Stimulated activated CD4-positive, alpha-beta T cell treated with anti-CD3 and anti-CD28 coated beads, Interleukin-12 subunit alpha, Interleukin-12 subunit beta, amount 100 ng/mL, for 48 hours (primary cell): ENCODE data around the gene PKDCC.

Experiments used
- DNase-seq, 3 donors: peaks; one replicate each; pipeline ENCODE4 v3.0.0-alpha.2; 2020; ENCODE audit warnings: low read depth in 2 of 3, low spot score in 1 of 3

The PKDCC gene

GRCh38 chr2:42049221-42050009, 1.6 kb downstream of the PKDCC start:
- DNase-seq: no peak

GRCh38 chr2:42050010-42050702, 2.3 kb downstream of the PKDCC start:
- DNase-seq: no peak

- no peak for DNase-seq
Observed at GRCh38 chr2:42050703-42051542, 3.1 kb downstream of the PKDCC start.

- DNase-seq: no peak
Observed at GRCh38 chr2:42051543-42052235, 3.9 kb downstream of the PKDCC start.

DNA sequence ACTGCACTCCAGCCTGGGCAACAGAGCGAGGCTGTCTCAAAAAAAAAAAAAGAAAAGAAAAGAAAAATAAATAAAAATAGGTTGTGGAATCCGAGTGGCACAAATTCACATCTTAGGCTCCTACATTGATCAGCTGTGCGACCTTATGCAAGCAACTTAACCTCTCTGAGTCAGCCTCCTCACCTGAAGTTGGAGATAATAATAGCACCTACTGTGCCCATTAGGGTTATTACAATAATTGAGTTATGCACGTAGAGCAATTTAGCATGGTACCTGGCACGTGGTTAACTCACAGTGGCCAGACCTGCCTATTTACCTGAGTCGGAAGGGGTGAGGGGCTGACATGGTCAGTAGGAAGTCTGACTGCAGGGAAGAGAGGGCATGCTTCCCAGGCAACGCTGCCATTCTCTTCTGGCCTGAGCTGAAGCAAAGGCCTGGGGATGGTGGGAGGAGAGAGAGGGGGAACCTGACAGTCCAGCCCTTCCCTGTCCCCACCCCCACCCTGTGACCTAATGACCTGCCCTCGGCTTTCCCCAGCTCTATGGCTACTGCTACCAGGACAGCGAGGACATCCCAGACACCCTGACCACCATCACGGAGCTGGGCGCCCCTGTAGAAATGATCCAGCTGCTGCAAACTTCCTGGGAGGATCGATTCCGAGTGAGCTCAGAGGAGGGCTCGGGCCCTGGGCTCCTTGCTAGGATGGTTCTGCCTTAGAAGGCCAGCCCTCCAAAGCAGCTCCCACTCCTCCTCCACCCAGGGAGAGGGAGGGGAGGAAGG, 5.1 kb downstream of the PKDCC start:
- no peak for DNase-seq

DNA sequence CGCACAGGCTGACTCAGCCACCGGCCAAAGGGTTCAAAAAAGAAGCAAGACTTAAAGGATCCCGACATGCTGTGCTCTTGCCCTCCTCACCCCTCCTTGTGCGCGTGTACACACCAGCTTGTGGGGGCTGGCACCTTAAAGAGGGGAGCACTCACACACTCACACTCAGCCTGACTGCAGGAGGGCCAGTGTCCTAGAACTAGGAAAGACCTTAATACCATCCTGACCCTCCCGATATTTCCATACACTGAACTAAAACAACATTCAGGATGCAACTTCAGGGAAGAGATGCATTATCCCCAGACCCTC, 5.6 kb downstream of the PKDCC start:
- no peak for DNase-seq

DNA sequence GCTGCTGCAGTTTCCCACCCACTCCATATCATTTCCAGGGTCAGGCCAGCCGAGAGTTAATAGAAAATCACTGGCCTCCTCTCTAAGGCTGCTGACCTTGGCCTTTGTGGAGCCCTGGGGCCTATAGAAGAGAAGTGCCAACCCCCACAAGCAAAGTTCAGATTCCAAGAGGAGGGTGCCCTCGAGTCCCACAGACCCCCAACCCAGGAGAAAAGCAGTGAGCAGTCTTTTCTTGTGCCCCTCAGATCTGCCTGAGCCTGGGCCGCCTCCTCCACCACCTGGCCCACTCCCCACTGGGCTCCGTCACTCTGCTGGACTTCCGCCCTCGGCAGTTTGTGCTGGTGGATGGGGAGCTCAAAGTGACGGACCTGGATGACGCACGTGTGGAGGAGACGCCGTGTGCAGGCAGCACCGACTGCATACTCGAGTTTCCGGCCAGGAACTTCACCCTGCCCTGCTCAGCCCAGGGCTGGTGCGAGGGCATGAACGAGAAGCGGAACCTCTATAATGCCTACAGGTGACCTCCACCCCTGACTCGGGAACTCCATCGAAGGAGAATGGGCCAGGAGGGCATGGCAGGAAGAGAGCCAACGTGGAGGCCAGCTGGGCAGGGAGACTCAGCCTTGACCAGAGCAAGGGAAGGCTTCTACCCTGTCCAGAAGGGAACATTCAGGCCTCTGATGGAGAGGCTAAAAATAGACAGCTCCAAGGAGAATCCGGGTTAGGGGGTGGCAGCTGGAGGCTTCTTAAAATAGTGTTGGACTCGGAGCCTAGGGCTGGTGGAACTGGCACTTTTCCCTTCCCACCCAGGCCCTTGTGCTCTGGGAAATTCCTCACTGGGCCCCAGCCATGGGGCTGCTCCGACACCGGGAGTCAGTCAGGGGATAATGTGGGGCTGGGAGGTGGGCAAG, 6.2 kb downstream of the PKDCC start:
- DNase-seq: no peak

DNA sequence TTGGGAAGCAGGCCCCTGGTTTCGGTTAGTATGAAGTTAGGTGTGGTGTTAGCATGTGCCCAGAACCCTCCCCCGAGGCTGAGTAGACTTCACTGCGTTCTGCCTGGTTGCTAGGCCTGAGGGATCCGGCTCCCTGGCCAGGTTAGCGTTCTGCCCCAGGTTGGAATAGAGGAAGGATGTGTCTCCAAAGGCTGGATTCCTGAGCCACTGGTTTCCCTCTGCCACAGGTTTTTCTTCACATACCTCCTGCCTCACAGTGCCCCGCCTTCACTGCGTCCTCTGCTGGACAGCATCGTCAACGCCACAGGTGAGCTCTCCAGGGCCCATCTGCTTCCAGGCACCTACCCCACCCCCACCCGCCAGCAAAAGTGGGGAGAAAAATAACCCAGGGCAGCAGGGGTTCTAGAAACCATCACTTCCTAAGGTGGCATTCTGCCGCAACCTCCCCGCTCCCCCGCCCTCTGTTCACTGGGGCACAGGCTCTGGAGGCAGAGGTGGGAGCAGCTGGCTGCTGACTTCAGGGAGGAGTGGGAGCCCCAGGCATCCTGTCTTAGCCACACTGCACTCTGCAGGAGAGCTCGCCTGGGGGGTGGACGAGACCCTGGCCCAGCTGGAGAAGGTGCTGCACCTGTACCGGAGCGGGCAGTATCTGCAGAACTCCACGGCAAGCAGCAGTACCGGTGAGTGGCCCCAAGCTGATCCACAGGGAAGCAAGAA, 7.1 kb downstream of the PKDCC start:
- no peak for DNase-seq

DNA sequence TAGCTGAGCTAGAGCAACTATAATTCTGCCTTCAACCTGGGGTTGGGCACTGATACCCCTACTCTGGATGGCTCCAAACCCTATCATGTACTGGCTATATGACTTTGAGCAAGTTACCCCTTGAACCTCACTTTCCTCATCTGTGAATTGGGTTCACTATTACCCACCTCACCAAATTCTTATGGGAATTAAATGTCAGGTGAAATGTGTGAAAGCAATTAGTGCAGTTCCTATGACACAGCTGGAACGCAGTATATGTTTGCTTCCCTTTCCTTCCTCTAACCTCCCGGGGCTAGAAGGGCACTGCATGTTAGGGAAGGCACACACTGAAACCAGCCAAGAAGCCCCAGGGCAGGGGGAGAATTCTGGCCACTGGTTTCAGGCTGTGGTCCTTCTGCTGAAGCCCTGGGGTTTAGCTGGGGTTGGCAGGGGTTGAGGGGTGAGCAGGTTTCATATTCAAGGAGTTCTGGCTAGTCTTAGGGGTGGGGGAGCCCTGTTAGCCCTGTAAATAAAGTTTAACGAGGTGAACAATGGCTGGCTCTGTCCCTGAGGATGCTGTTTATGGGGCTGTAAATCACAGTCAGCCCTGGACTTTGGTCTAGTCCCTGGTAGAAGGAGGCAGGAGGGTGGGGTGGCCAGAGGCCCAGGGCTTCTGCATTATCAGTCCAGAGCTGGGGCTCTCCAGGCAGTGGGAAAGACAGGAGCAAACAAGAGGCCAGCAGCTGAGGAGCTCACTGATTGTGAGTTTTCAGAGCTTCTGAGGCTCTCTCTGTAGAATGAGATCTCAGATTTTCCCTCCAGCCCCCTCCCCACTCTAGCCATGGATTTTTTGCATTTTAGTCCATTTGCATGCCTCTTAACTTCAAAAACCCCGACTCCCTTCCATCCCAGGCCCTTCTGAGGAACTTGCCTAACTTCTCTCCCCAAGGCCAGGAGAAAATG, 8.0 kb downstream of the PKDCC start:
- DNase-seq: no peak

- DNase-seq: no peak
Observed at GRCh38 chr2:42057159-42057901, 9.5 kb downstream of the PKDCC start.

DNA sequence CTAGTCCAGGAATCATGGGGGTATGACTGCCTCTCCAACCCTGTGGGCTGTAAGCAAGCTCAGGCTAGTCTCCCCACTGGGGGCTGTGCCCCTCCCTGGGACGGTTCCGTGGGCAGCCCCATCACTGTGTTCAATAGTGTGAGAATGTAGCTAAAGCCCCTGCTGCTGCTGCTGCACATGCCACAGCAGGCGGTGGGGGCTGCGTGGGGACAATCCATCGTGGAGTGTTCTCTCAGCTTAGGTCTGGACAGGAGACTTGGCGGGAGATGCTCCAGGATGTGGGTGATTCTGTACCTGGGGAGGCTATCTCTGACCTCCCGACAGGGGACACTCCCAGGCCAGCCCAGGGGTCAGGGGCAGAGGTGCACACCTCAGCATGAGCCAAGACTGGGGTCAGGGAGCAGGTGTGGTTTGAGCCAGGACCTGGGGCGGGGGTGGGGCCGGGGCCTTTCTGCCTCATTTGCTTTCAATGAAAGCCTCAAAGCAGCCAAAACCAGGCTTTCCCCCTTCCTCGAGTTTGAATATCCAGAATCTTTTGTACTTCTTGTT, 10.2 kb downstream of the PKDCC start:
- no peak for DNase-seq

- DNase-seq: no peak
Observed at GRCh38 chr2:42059261-42059898, 11.6 kb downstream of the PKDCC start.

DNA sequence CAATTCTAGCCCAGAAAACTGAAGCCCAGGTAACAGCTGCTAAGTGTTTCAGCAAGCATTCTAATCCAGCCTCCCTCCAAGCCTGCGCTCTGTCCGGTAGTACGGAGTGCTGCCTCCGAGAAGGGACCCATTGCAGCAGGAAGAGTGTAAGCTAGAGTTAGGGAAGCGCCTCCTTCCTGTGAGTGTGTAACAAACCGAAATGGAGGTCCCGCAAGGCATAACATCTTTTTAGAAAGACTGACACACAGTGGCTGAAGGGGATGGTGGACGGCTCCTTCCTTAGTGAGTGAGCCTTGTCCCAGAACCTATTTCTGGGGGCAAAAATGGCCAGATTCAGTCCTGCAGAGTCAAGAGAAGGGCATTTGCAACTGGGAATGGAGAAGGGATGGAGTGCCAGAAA, 12.2 kb downstream of the PKDCC start:
- DNase-seq: no peak

DNA sequence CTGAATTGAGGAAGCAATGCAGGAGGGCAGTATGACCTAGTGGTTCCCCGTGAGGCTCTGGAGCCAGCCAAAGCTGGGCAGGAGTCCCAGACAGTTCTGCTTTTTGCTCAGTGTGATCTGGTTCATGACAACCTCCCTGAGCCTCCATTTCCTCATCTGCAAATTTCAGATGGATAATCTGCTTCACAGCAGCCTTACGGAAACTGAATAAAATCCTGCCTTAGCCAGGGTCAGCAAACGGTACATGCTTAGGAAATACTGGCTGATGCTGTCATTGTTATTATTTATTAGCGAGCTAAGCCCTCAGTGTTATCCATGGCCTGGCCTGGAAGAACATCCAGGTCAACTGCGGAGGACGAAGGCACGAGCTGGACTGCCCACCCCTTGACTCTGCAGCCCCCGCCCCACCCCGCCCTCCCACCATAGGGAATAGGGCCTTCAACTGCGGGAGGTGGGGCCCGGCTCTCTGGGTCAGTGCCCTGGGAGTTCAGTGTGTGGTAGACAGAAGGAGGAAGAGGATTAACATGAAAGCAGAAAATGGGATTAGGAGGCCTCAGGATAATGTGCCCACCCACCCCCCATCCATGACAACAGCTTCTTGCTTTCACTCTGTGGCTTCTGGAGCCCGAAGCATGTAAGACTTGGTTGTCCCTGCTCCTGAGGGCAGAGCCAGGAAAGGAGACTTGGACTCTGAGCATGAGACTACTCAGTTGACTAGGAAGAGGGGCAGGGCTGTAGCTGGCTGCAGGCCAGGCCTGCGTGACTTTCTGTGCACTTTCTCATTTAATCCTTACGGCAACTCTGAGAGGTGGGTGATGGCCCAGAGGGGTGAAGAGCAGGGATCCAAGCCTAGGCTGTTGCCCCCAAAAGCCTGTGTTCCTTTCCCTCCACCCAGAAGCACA, 13.1 kb downstream of the PKDCC start:
- DNase-seq: no peak

DNA sequence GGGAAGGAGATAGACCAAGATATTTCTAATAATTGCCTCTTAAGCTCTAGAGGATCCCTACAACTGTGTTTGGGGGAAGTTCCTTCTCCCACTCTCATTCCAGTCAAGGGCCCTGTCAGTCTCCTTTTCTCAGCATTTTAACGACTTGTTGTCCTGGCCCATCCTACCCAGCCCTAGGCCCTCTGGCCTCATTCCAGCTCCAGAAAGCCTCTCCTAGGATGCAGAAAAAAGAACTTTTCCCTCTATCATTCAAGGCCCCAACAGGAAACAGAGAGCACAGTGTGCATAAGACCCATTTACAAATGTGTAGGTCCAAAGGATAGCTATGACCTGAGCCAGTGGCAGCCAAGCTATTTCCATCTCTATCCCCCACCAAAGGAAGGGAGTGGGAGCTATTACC, 14.0 kb downstream of the PKDCC start:
- no peak for DNase-seq
